ENCODE data around the gene RPL35. TPM values are rescaled to one million over a fixed set of nuclear protein-coding genes. Genes with fewer than 3 reads are reported as not detected.

The RPL35 gene
- total and polyA plus RNA-seq, 2 of the 8 experiments (the other 6 are each of a cell fraction or from before 2014, with no cell fraction given), result 1,831 to 2,448 TPM

DNA sequence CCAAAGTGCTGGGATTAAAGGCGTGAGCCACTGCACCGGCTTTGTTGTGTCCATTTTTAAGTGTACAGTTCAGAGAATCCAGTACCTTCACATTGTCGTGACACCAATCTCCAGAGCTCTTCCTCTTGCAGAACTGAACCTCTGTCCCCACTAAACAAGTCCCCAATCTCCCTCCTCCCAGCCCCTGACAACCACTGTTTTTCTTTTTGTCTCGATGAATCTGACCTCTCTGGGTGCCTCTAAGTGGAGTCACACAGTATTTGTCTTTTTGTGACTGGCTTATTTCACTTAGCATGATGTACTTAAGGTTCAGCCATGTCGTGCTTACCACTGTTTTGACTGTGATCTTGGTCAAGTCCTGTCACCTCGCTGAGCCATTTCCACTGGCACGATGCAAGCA lies 6.9 kb downstream of the RPL35 start:
- no peak for TF ChIP-seq BRCA1 (IDR thresholded peaks at IDR 0.05; ENCODE audit: low read depth, low read length)
- no peak for TF ChIP-seq GABPA (IDR thresholded peaks at IDR 0.05; ENCODE audit: borderline replicate concordance, insufficient read depth, low read length)
- TF ChIP-seq, protein P1, sequence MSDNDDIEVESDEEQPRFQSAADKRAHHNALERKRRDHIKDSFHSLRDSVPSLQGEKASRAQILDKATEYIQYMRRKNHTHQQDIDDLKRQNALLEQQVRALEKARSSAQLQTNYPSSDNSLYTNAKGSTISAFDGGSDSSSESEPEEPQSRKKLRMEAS (IDR thresholded peaks at IDR 0.05), result no peak
- no peak for TF ChIP-seq RXRA (IDR thresholded peaks at IDR 0.05; ENCODE audit: insufficient read depth, low read depth, low read length)
- TF ChIP-seq CEBPB (IDR thresholded peaks at IDR 0.05; ENCODE audit: low read depth, low read length), result no peak
- no peak for TF ChIP-seq CBX8 (IDR thresholded peaks at IDR 0.05; ENCODE audit: borderline replicate concordance, low read depth, low read length)
- H3K9me3 ChIP-seq (ENCODE audit: insufficient read depth in 2 of 2, low read depth in 1 of 2, low read length in 1 of 2), result no peaks in the 10 kb centered on the region
- no peaks in the 10 kb centered on the region; the same call in 1 of the 2 replicates for H3K23me2 ChIP-seq (ENCODE audit: low read depth, low read length)
- no peak overlapping the region for H2BK15ac ChIP-seq (ENCODE audit: low read length)
- ChIA-PET CTCF (ENCODE audit: partially characterized antibody) (interaction anchor here (0.6 to 42.1 kb wide), 12 partner anchors 17 to 440 kb away, joined by 3 to 1529 read pairs (median 12); partner anchors contain the start of genes NR6A1, OLFML2A and PSMB7), POLR2A (ENCODE audit: partially characterized antibody) (interaction anchor here (0.6 to 25.5 kb wide), 5 partner anchors 25 to 80 kb away, joined by 3 to 573 read pairs (median 3); partner anchors contain the start of genes NR6A1 and OLFML2A)
- peaks cover 27 to 33% (median 28%) of the 10 kb centered on the region in 4 experiments for H3K36me3 ChIP-seq (ENCODE audit: control insufficient read depth in 2 of 4, insufficient read depth in 4 of 4, low read length in 3 of 4)
- H3K79me2 ChIP-seq (ENCODE audit: control insufficient read depth in 1 of 2, insufficient read depth in 2 of 2, low read length in 2 of 2), result peaks cover 0 to 14% of the 10 kb centered on the region in 2 experiments; a peak in 2 of 4 replicates
- H4K91ac ChIP-seq (replicated peaks; ENCODE audit: insufficient read length, low read length), result no peak overlapping the region
- 83% methylated on average over 7 of the region's 7 CpGs; no CpG with 5 or more reads in 1 of the 2 experiments for WGBS, 2 experiments (ENCODE audit: extremely low coverage in 1 of 2, insufficient coverage in 1 of 2, insufficient read length in 1 of 2, insufficient replicate concordance in 2 of 2, low coverage in 1 of 2, low lambda C conversion rate in 2 of 2, missing lambda C conversion rate in 1 of 2)
- no peak overlapping the region for H2BK20ac ChIP-seq (ENCODE audit: low read length)
- H3K4me1 ChIP-seq (replicated peaks in 1 of 4; ENCODE audit: control insufficient read depth in 3 of 4, insufficient read depth in 4 of 4, low read length in 3 of 4), result peaks cover 0 to 5% (median 2%) of the 10 kb centered on the region in 4 experiments; a peak in 1 of 7 replicates
- no peak overlapping the region for H3K4me2 ChIP-seq (ENCODE audit: insufficient read depth in 1 of 2, low read depth in 2 of 2, low read length in 2 of 2)
- no peak overlapping the region for H3K4me3 ChIP-seq (ENCODE audit: extremely low read depth in 1 of 4, insufficient read depth in 2 of 4, low read depth in 3 of 4, low read length in 4 of 4)
- H4K20me1 ChIP-seq (replicated peaks in 1 of 2; ENCODE audit: control insufficient read depth in 1 of 2, insufficient read depth in 2 of 2, low read length in 2 of 2), result peaks cover 28 to 35% of the 10 kb centered on the region in 2 experiments
- H2AFZ ChIP-seq (ENCODE audit: low read length), result no peak overlapping the region
- no peak overlapping the region for H3K18ac ChIP-seq (ENCODE audit: extremely low read depth, low read length)
- H2BK12ac ChIP-seq (ENCODE audit: low read depth, low read length), result no peak overlapping the region
- H4K5ac ChIP-seq (ENCODE audit: insufficient read length, low read depth, low read length), result no peak overlapping the region
- no peak overlapping the region for H3K56ac ChIP-seq (replicated peaks; ENCODE audit: insufficient read length, low read depth, low read length)
- no peak overlapping the region for H3K4ac ChIP-seq (replicated peaks; ENCODE audit: insufficient read length, low read depth, low read length)
- no peak overlapping the region for H3K9ac ChIP-seq (replicated peaks in 1 of 4; ENCODE audit: extremely low read depth in 1 of 4, low read depth in 3 of 4, low read length in 3 of 4)
- H3K14ac ChIP-seq (ENCODE audit: insufficient read length), result no peak overlapping the region
- no peak overlapping the region for H3K27ac ChIP-seq (ENCODE audit: low read depth, low read length)
- H4K8ac ChIP-seq (ENCODE audit: extremely low read depth, insufficient read depth, low read length), result no peak overlapping the region
- H2AK5ac ChIP-seq (ENCODE audit: low read depth, low read length), result no peak overlapping the region
- H3K23ac ChIP-seq (ENCODE audit: insufficient read length), result no peak overlapping the region
- no peak overlapping the region for H2BK5ac ChIP-seq (ENCODE audit: low read depth, low read length)
- no peaks in the 10 kb centered on the region for H3K27me3 ChIP-seq (replicated peaks in 1 of 4; ENCODE audit: control insufficient read depth in 3 of 4, extremely low read depth in 1 of 4, insufficient read depth in 3 of 4, low read length in 3 of 4)
- FAIRE-seq, result no peak
- H3K79me1 ChIP-seq (ENCODE audit: low read depth, low read length), result peaks cover 1% of the 10 kb centered on the region
- DNase-seq (ENCODE audit: low read depth in 1 of 2, low spot score in 2 of 2), result no peak
- H2BK120ac ChIP-seq (replicated peaks; ENCODE audit: low read depth, low read length), result no peak overlapping the region
